ENCODE measurements around the gene ALG1. TPM values are rescaled to one million over a fixed set of nuclear protein-coding genes. Genes with fewer than 3 reads are reported as not detected.
"Not testable (repeated sequence)": the region's sequence is repeated elsewhere in the genome, so short reads cannot be mapped to it uniquely, and the experiment has no call there.

Gene ALG1
- total RNA-seq, 3 donors from 2014 or later: 14.4 to 21.2 (median 16.7) TPM

- H3K4me1 ChIP-seq; H3K27ac ChIP-seq; intact Hi-C loops (cut with DNase I; ENCODE audit: low total_unique reads); H3K9me3 ChIP-seq; H3K36me3 ChIP-seq; H3K4me3 ChIP-seq; H3K27me3 ChIP-seq; DNase-seq (ENCODE audit: low spot score in 2 of 2): not testable (repeated sequence)
Measured at GRCh38 chr16:5088936-5089335, 17.3 kb downstream of the ALG1 start.

GRCh38 chr16:5089911-5090555 lies 18.4 kb downstream of the ALG1 start:
- H3K27me3 ChIP-seq; H3K9me3 ChIP-seq; H3K4me1 ChIP-seq; DNase-seq (ENCODE audit: low spot score in 2 of 2); intact Hi-C loops (cut with DNase I; ENCODE audit: low total_unique reads); H3K27ac ChIP-seq; H3K36me3 ChIP-seq; H3K4me3 ChIP-seq: not testable (repeated sequence)

- H3K27me3 ChIP-seq; DNase-seq (ENCODE audit: low spot score in 2 of 2); H3K4me3 ChIP-seq; H3K27ac ChIP-seq; H3K9me3 ChIP-seq; intact Hi-C loops (cut with DNase I; ENCODE audit: low total_unique reads); H3K36me3 ChIP-seq; H3K4me1 ChIP-seq: not testable (repeated sequence)
Measured at GRCh38 chr16:5090592-5090991, 18.9 kb downstream of the ALG1 start.

- H3K27me3 ChIP-seq; DNase-seq (ENCODE audit: low spot score in 2 of 2); H3K27ac ChIP-seq; H3K9me3 ChIP-seq; H3K4me3 ChIP-seq; H3K4me1 ChIP-seq; intact Hi-C loops (cut with DNase I; ENCODE audit: low total_unique reads); H3K36me3 ChIP-seq: not testable (repeated sequence)
Measured at GRCh38 chr16:5093081-5093480, 21.4 kb downstream of the ALG1 start.

GRCh38 chr16:5093746-5094145 lies 22.1 kb downstream of the ALG1 start:
- not testable (repeated sequence) for DNase-seq (ENCODE audit: low spot score in 2 of 2)

GRCh38 chr16:5095145-5095830 lies 23.6 kb downstream of the ALG1 start:
- H3K4me1 ChIP-seq; intact Hi-C loops (cut with DNase I; ENCODE audit: low total_unique reads); H3K27me3 ChIP-seq; H3K36me3 ChIP-seq; H3K27ac ChIP-seq; DNase-seq (ENCODE audit: low spot score in 2 of 2); H3K4me3 ChIP-seq; H3K9me3 ChIP-seq: not testable (repeated sequence)

More at GRCh38 chr16:5093746-5094145, 22.1 kb downstream of the ALG1 start:
- intact Hi-C loops (cut with DNase I; ENCODE audit: low total_unique reads); H3K27me3 ChIP-seq; H3K36me3 ChIP-seq; H3K9me3 ChIP-seq; H3K4me3 ChIP-seq; H3K4me1 ChIP-seq; H3K27ac ChIP-seq: not testable (repeated sequence)

GRCh38 chr16:5096437-5097060 lies 24.9 kb downstream of the ALG1 start:
- DNase-seq (ENCODE audit: low spot score in 2 of 2); H3K27me3 ChIP-seq; H3K36me3 ChIP-seq; intact Hi-C loops (cut with DNase I; ENCODE audit: low total_unique reads); H3K4me1 ChIP-seq; H3K9me3 ChIP-seq: not testable (repeated sequence)
- peak overlapping the region; percentile 65 to 89 (median 68) for H3K4me3 ChIP-seq
- H3K27ac ChIP-seq: peak overlapping the region in 1 of 2 donors; percentile 87

GRCh38 chr16:5097061-5097469 lies 25.4 kb downstream of the ALG1 start:
- DNase-seq (ENCODE audit: low spot score in 2 of 2); intact Hi-C loops (cut with DNase I; ENCODE audit: low total_unique reads); H3K36me3 ChIP-seq; H3K9me3 ChIP-seq; H3K4me1 ChIP-seq; H3K27me3 ChIP-seq: not testable (repeated sequence)
- H3K27ac ChIP-seq: peak overlapping the region; percentile 86 to 87
- peak overlapping the region; percentile 65 to 89 (median 68) for H3K4me3 ChIP-seq

- intact Hi-C loops (cut with DNase I; ENCODE audit: low total_unique reads): not testable (repeated sequence)
- DNase-seq (ENCODE audit: low spot score in 2 of 2): peak; percentile 100
Measured at GRCh38 chr16:5097470-5098220, 26.0 kb downstream of the ALG1 start, which contains the start of gene EEF2KMT. Gene EEF2KMT (minus strand): TSS chr16:5097795. CDS start chr16:5097739, 56 bp downstream.

GRCh38 chr16:5098221-5099159 lies 26.8 kb downstream of the ALG1 start:
- Histone ChIP-seq H3K4me3 (peak overlapping the region; percentile 65 to 89 (median 68)), H3K27ac (peak overlapping the region; percentile 86 to 91)
- intact Hi-C loops (cut with DNase I; ENCODE audit: low total_unique reads); H3K36me3 ChIP-seq; H3K9me3 ChIP-seq; H3K27me3 ChIP-seq; H3K4me1 ChIP-seq: not testable (repeated sequence)
- DNase-seq (ENCODE audit: low spot score in 2 of 2): peak; percentile 70 to 79

More at GRCh38 chr16:5097470-5098220, 26.0 kb downstream of the ALG1 start, which contains the start of gene EEF2KMT:
- H3K9me3 ChIP-seq, H3K27me3 ChIP-seq, H3K36me3 ChIP-seq, H3K4me1 ChIP-seq: not testable (repeated sequence)
- peak within 1 kb of the TSS; percentile 65 to 89 (median 68) for H3K4me3 ChIP-seq
- peak within 1 kb of the TSS; percentile 86 to 91 for H3K27ac ChIP-seq

GRCh38 chr16:5099174-5099573 lies 27.5 kb downstream of the ALG1 start:
- intact Hi-C loops (cut with DNase I; ENCODE audit: low total_unique reads); H3K9me3 ChIP-seq: not testable (repeated sequence)

More at GRCh38 chr16:5099174-5099573, 27.5 kb downstream of the ALG1 start:
- DNase-seq (ENCODE audit: low spot score in 2 of 2); H3K27me3 ChIP-seq; H3K4me1 ChIP-seq; H3K27ac ChIP-seq; H3K36me3 ChIP-seq: not testable (repeated sequence)
- peak overlapping the region in 2 of 3 donors; percentile 65 to 89 for H3K4me3 ChIP-seq

All from breast epithelium (tissue), 4 donors.